ENCODE measurements around the gene KLHL29.

Gene KLHL29

DNA sequence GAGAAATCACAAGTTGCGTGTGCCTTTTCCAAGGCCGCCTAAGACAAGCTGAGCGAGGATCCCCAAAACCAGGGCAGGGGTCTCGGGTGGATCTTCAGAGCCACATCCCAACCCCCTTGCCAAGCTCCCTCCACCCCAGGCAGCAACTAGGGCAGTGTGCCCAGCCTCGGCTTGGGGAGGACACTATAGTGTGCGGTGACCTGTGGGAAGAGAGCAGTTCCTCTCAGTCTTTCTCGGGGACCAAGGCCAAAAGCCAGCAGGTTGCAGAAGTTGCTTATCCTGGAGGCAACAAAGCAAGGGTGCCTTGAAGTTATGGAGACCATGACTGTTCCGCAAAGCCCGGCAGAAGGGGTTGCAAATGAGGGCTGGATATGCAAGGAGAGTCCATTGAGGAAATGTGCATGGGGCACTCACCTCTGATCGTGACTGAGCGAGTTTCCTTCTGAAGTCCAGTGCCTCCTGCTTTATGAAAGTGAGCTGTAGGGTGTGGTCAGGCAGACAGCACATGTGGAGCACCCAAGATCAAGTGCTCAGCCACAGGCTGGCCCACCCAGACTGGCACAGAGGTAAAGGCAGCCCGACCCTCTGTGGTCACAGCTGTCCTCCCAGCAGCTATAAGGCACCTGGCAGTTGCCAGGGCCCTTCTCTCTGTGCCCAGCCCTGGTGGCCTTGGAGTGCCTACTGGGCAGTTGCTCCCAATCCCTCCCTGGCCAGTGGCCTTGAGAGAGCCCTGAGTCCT is 281.4 kb downstream of the KLHL29 start:
- DNase-seq = no peak

DNA sequence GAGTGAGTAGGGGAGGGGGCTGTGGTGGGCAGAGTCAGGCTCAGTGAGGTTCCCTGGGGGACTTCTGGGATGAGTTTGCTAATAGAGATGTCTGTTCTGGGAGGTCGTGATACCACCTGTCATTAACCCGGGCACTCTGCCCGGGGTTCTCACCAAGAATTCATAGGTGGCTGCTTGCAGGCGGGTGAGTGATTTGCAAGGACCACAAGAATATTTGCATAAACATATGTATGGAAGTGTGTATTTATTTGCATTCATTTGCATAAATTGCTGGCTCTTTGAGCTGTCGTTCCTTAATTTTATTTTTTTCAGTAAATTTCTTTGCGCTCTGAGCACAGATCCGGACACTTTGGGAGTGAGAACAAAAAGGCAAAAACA is 282.0 kb downstream of the KLHL29 start:
- no peak for DNase-seq

DNA sequence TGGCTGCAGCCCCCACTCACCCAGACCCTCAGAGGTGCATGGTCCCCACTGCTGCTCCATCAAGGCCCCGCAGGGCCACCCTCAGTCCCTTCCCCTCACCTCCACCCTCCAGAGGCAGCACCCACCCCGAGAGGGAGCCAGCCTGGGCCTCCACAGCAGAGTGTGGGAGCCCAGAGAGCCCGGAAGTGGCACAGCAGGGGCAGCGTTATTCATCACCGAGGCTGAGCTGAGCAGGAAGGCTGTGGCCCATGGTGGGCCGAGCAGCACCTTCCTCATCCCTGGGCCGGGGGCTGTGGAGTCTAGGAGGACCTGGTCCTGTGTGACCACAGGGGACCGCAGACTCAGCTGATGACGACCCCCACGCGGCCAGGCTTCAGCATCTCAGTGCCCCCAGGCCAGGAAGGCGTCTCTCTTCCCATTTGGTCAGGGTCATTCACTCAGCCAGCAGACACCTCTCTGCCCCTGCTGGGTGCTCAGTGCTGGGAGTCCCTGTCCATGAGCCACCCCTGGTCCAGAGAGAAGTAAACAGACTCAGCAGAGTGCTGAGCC is 283.9 kb downstream of the KLHL29 start:
- no peak for DNase-seq

DNA sequence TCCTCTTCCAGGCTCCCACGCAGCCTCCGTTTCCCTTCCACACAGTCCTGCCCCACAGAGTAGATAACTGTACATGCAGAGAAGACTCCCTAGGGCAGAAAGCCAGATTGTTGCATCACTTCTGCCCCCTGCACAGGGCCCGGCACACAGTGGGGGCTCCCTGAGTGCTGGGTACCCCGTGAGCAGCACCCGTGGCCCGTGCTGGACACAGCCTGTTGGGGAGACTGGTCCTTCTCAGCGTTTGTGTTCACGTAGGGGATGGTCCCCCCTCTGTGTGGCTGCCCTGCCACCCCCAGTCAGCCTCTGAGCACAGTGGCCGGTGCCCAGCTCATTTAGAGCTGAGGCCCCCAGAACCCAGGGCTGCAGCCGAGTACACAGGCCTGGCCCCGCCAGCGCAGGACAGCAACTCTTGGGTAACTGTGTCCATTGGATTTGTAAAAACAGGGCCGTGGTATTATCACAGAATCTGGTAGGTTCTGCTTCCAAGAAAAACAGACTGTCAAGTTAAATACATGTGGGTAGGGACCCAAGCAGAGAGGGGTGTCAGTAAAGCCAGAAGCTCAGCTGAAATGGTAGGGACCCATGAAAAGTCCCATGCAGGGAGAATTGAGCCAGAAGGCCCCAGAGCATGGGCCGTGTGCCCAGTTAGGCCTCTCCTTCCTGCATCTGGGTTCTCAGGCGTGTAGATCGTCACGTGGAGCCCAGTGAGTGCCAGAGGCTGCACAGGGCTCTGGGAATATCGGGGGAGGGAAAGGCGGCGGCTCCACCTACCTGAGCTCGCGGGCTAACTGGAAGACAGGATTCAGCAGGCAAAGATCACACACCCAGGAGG is 284.6 kb downstream of the KLHL29 start:
- no peak for DNase-seq

DNA sequence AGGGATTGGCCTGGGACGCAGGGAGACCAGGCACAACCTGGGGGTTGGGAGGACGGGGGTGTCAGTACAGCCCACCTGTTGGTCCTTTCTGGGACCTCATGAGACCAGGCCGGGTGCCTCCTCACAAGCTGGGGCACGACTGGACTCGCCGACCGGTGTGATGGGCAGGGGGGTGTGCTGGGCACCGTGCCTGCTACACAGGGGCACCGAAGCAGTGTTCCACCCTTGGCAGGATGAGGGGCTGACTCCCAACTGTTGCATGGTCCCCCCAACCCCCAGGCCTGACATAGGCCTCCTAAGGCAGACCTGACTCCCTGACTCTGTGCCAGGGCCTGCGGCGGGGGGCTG is 285.2 kb downstream of the KLHL29 start:
- no peak for DNase-seq

DNA sequence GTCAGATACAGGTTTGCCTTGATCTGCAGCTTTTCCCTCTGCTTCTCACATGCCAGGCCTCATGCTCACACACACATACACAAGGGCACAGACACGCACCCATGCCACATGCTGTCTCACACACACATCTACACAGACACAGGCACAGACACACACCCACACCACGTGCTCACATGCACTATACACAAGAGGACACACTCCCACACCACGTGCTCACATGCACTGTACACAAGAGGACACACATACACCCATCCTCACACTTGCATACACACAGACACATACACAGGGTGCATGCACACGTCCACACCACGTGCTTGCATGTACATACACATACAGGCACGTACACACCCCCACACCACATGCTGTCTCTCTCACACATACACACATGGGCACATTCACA is 288.1 kb downstream of the KLHL29 start:
- DNase-seq = no peak

DNA sequence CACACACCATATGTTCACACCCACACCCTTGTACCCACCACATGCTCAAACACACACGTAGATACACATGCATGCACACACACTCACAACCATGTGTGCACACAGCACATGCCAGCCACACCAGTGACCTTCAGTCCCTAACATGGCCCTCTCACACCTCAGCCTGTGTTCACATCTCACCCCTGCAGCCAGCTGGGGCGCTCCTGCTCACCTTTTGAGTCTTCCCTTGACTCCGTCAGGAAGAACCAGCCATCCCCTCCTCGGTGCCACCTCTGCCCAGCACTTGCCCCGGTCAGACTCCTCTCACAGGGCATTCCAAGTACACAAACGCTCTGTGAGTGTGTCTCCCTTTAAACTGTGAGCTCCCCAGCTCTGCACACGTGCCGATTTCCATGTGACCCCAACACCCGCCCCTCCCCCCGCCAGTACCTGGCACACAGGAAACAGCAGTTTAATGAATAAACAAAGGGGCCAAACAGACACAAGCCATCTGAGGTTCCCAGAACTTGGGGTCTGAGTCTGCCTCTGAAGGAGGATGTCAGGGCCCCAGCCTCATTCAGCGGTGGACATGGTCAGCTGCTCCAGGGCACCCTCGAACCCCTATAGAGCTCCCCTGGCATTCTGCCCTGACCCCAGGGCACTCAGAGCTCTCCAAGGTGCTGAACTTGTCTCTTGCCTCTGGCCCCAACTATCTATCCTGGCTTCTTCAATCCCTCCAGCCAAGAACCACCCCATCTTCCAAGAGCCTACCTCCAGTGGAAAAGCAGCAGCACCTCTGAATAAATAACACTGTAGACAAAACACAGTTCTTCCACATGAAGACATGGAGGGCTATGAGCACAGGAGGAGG is 289.1 kb downstream of the KLHL29 start:
- DNase-seq = no peak

DNA sequence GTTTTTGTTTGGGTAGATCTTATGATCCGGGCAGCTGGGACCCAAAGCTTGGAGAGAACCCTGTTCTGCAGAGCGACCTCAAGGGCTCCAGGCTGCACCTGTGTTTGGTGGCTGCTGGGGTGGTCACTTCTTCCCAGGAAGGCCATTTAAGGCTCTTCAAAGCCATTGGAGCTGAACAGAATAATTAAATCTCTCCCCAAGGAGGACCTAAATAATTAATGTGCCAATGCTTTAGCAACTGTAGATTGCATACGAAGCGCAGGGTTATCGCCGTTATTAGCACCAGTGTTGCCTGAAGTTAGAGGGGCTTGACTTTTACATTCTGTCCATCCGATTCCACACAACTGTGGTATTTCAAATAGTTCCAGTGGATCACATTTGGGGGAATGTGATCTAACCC is 290.5 kb downstream of the KLHL29 start:
- no peak for DNase-seq

DNA sequence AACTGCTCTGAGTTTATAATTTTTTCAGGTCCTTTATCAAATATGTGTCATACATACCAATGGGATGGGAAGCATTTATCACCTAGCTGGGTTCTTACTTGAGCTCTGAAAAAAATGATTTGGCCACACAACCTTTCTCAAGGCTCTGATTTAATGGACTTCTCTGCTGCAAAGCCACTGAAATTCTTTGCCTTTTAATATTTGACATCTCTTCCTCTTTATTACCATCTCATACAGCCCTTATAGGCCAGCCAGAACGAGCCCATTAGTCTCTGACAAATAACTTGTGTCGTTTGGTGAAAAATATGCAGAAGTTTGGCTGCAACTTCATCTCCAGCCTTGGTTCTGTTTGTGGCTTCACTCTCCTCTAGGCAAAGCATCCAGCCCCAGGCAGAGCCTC is 292.9 kb downstream of the KLHL29 start:
- DNase-seq = no peak

DNA sequence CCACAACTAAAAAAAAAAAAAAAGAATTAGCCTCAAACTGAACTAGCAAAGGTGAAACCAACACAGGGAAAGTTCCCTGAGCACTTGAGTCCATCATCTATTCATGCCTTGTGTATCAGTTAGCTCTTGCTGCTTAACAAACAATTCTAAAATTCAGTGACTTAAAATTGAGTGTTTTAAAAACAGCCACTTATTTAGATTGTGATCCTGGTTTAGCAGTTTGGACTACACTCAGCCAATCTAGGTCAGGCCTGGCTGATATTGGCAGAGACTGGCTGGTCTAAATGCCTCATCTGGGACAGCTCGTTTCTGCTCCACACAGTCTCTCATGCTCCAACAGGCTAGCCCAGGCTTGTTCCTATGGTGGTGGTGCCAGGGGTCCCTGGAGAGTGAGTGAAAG is 294.1 kb downstream of the KLHL29 start:
- DNase-seq = no peak

DNA sequence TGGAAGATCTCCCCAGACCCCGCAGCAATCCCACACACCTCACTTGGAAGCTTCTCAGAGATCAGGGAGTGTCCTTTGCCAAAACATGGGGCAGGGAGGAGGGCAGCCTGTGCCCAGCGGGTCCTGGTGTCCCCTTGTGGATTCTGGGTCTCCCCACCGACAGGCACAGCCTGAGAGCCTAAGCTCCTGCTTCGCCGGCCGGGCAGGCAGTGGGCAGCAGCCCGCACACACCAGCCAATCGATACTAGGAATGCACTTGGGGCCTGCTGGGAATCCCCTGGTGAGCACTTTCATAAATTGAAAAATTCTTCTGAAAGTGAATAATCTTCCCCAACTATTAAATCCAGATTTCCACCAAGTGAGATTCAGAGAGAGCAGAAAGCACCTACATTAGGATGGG is 296.0 kb downstream of the KLHL29 start:
- DNase-seq = no peak

DNA sequence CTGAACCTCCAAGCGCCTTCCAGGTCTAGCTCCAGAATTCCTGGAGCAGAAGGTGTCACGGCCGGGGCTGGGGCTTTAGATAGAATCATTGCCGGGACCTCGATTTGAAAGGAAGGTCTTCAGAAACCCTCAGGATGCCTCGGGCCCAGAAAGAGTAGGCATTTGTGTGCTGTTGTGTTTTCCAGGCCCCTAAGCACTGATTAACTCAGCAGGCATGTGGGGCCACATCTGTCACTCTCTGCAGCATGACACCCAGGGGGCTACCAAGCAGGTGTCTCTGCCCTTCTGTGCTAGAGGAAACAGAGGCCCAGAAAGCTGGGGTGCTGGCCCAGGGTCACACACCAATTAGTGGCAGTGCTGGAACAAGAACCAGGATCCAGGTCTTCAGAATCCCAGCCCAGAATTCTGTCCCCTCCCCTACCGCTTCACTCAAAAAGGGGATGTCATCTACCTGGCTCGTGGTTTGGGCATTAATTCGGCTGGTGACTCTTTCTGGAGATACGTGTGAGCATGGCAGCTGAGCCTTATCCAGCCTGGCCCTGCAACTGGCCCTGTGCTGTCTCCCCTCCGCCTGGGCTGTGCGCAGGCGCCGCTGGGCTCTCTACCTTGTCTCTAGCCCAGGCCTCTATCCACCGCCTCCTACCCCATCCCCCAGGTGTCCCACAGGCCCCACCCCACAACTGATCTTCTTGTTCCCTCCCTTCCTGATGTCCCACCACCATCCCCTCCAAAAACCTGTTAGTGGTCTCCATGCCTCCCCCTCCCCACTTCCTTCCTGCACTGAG is 296.6 kb downstream of the KLHL29 start:
- no peak for DNase-seq

DNA sequence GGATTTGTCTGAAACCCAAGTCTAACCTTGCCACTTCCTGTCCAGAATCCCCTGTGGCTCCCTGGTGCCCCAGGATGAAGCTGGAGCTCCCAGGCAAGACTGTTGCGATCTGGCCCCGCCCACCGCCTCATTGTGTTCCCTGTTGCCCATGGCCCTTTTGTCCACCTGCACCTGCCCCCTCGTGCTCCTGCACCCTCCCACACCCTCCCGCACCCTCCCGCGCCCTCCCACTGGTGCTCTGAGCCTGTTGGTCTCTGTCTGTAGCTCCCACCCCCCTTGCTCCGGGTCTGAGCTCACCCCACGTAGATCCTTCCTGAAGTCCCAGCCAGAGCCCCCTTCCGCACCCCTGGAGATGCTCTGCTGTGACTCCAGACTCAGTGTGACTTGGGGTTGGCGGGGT is 297.5 kb downstream of the KLHL29 start:
- no peak for DNase-seq

DNA sequence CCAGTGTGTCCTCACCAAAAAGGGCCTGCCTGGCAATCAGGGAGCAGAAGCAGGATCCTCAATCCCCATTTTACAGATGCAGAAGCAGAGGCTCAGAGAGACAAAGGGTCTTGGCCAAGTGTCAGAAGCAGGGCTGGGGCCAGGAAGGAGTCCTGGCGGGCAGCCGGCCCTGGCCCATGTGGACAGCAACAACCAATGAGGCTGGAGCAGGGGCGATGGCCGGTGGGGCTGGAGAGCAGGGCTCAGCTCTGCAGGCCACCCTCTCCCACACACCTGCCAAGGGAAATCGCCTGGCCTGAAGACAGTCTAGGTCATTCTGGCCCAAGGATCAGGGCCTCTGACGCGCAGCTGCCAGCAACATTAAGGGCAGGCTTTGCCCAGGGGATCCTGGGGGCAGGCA is 298.0 kb downstream of the KLHL29 start:
- no peak for DNase-seq

DNA sequence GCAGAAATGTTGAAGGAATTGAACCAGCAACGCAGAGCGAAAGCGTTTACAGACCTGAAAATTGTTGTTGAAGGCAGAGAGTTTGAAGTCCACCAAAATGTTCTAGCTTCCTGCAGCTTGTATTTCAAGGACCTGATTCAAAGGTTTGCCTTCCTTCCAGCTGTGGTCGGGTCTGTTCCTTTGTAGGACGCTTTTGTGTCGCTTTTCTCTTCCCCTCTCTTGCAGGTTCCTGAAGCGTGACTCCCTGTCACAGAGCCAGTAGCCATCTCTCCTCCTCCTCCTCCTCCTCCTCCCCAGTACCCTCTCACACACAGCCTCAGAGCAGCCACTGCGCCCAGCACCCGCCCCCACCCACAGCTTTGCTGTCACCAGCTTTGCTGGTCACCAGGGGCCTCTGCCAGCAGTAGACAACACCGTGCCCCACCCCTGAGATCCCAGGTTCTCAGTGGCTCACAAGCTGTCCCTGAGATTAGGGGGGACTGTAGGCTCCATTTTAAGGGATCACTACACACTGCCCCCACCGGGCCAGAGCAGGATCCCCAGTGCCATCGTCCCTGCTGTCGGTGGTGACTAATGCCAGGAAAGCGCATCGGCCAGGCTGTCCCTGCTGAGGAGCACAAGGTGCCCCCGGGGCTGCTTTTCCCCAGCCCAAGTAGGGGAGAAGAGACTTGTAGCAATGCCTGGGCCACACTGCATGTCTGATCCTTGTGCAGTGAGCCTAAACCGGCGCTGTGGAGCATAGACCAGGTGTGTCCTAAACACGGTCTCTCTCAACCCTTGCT is 299.6 kb downstream of the KLHL29 start:
- no peak for DNase-seq

DNA sequence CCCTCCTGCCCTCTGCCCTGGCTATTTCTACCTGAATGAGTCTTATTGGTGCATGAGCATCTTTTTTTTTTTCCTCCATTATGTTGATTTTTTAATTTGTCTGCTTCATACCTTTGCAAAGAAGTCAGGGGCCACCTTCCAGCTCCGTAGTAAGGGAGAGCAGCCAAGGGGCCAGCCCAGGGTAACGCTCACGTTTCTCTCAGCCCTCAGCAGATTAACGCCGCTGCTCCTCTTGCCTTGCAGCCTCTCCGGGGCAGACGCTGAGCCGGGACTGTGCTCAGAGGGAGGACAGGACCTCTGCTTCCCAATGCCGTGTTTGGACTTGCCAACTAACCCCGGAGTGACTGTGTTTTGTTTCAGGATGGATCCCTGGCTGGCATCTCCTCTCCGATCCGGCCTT is 300.2 kb downstream of the KLHL29 start:
- no peak for DNase-seq

DNA sequence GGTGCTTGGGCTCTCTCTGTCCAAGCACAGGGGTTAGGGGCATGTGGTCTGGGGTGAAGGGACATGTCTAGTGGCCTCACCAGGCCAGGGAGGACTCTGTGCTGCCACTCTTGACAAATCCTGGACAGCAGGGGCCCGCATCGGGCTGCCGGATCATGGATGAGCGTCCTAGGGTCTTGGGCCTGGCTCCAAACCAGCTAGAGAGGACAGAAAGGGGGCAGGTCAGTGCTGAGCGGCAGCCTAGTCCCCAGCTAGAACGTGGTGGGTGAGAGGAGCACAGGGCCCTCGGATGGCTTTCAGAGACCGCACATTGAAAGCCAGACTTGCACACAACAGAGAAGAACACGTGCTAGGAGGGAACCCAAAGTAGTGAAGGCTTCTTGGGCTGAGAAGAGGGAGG is 300.7 kb downstream of the KLHL29 start:
- no peak for DNase-seq

DNA sequence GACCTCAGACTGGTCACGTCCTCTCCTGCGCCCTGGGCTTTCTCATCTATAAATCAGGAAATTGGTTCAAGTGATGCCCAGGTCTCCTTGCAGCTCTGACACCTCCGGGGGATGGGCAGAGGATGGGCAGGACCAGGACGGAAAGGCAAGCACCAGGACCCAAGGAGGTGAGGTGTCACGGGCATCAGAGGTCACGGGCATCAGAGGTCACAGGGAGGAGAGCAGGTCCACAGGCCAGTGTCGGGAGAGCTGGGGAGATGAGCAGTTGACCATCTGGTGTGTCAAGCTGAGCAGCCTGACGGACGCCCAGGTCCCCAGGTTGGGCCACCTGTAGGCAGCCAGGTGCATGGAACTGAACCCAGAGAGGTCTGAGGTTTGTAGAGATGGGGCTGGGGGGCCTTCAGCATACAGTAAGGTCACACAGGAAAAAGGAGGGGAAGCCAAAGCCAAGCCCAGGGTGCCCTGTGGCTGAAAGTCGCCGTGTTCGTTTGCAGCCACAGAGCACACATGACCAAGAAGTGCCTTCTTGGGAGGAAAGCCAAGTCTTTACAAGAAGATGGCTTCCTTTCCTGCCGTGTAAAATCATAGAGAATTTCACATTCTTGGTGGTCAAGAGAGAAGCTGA is 301.5 kb downstream of the KLHL29 start:
- no peak for DNase-seq

DNA sequence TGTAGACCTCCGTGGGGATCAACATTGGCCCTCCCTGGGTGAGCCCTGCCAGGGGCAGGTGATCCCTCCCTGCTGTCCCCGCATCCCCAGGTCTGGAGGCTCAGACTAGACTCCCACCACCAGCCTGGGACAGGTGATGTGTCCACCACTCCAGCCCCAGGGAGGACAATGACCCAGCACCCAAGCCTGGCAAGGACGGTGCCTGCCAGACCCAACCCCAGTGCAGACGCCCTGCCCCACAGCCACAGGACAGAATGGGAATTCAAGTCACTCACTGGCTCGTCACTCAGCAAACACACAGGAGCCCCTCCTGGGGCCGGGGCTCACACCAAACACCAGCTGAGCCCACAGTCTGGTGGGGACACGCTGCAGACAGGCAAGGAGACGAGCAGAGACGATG is 302.2 kb downstream of the KLHL29 start:
- no peak for DNase-seq

DNA sequence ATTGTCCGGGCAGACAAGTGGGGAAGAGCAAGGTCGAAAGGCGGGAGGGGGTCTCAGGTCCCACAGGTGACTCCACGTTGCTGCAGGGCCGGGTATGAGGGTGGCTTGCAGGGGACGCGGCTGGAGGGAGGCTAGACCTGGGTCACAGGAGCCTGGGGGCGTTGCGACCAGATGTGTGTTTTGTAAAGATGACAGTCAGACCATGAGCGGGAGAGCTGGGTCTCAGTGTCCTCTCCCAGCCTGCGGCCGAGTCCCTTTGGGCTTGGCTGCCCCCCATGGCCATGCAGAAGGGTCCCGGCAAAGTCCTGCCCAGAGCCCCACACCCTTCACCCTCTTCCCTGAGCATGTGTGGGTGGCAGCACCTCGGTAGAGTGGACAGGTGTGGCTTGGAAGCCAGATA is 302.7 kb downstream of the KLHL29 start:
- no peak for DNase-seq

DNA sequence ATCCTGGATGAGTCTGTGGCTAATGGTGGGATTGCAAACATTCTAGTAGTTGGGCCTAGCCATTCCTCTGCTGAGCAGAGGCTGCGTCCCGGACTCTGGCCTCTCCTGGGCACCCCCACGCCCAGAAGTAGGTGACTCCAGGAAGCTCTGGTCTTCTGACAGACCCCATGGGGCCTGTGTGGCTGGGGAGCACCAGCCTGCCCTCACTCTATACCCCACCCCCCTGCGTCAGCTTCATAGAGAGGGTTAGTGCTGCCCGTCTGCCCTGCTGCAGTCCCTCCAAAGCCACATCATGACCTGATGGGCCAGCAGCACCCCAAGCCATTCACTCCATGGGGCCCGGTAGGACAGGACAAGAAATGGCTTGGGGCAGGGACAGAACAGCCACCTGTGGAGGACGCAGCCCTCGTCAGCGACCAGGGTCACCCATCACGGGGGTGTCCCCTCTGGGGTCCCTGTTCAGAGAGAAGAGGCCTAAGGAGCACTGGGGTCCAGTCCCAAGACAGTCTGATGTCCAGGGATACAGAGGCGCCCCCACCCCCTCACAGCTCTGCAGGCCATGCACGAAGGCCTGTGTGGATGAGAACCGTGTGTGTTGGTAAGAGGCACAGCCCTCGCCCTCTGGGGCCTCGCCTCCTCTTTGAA is 303.6 kb downstream of the KLHL29 start:
- DNase-seq = no peak

Data from central memory CD4-positive, alpha-beta T cell (primary cell).